HG03066 (cell line): ENCODE results near the gene SGIP1.
"Not testable (repeated sequence)": the region's sequence is repeated elsewhere in the genome, so short reads cannot be mapped to it uniquely, and the experiment has no call there.

Source experiments
- ATAC-seq: cut with Tn5 transposase; IDR thresholded peaks from one replicate; pipeline ENCODE4 v1.9.1; 2021; ENCODE audit warnings: low read depth; ENCODE audit not compliant: unreplicated experiment

Gene SGIP1

GRCh38 chr1:66757722-66758240, 223.8 kb downstream of the SGIP1 start:
- no peak for ATAC-seq

GRCh38 chr1:66758241-66758755, 224.3 kb downstream of the SGIP1 start:
- peak; percentile 100 for ATAC-seq

GRCh38 chr1:66760506-66760905, 226.6 kb downstream of the SGIP1 start:
- ATAC-seq = no peak

GRCh38 chr1:66761221-66761620, 227.3 kb downstream of the SGIP1 start:
- ATAC-seq = no peak

GRCh38 chr1:66764994-66765578, 231.1 kb downstream of the SGIP1 start:
- ATAC-seq = peak; percentile 75

- no peak for ATAC-seq
Measured at GRCh38 chr1:66767626-66768025, 233.7 kb downstream of the SGIP1 start.

- ATAC-seq = no peak
Measured at GRCh38 chr1:66768965-66769364, 235.0 kb downstream of the SGIP1 start.

GRCh38 chr1:66769512-66770229, 235.7 kb downstream of the SGIP1 start:
- no peak for ATAC-seq

- no peak for ATAC-seq
Measured at GRCh38 chr1:66770240-66770639, 236.3 kb downstream of the SGIP1 start.

- ATAC-seq = no peak
Measured at GRCh38 chr1:66770694-66771093, 236.7 kb downstream of the SGIP1 start.

GRCh38 chr1:66773227-66773626, 239.3 kb downstream of the SGIP1 start:
- ATAC-seq = no peak

GRCh38 chr1:66774438-66774837, 240.5 kb downstream of the SGIP1 start:
- ATAC-seq = no peak

GRCh38 chr1:66775646-66776045, 241.7 kb downstream of the SGIP1 start:
- no peak for ATAC-seq

- ATAC-seq = no peak
Measured at GRCh38 chr1:66777831-66778230, 243.9 kb downstream of the SGIP1 start.

- no peak for ATAC-seq
Measured at GRCh38 chr1:66778266-66778665, 244.3 kb downstream of the SGIP1 start.

- no peak for ATAC-seq
Measured at GRCh38 chr1:66778969-66779368, 245.0 kb downstream of the SGIP1 start.

- ATAC-seq = no peak
Measured at GRCh38 chr1:66779475-66780078, 245.6 kb downstream of the SGIP1 start.

GRCh38 chr1:66785800-66786199, 251.8 kb downstream of the SGIP1 start:
- not testable (repeated sequence) for ATAC-seq

- ATAC-seq = peak; percentile 39
Measured at GRCh38 chr1:66787641-66788040, 253.7 kb downstream of the SGIP1 start.

- ATAC-seq = peak; percentile 73
Measured at GRCh38 chr1:66788231-66788939, 254.4 kb downstream of the SGIP1 start.
